ENCODE results near the gene RNASEH2B.

GRCh38 chr13:50940509-50940908, 30.9 kb downstream of the RNASEH2B start:
- TF ChIP-seq SIX5 (IDR thresholded peaks at IDR 0.05; ENCODE audit: low read depth, low read length), result no peak
- no peak for TF ChIP-seq ASH2L (IDR thresholded peaks at IDR 0.05; ENCODE audit: low read length)
- no peak for TF ChIP-seq TCF12 (IDR thresholded peaks at IDR 0.05; ENCODE audit: low read depth, low read length)
- TF ChIP-seq EZH2 (IDR thresholded peaks at IDR 0.05; ENCODE audit: low read depth, low read length, severe bottlenecking), result no peak
- no peak for TF ChIP-seq GABPA (IDR thresholded peaks at IDR 0.05; ENCODE audit: borderline replicate concordance, insufficient read depth, low read length)
- TF ChIP-seq ZNF274 (IDR thresholded peaks at IDR 0.05; ENCODE audit: borderline replicate concordance, extremely low read depth, low read length), result no peak
- TF ChIP-seq TEAD4 (IDR thresholded peaks at IDR 0.05; ENCODE audit: low read depth, low read length), result no peak
- TF ChIP-seq KDM1A (IDR thresholded peaks at IDR 0.05; ENCODE audit: borderline replicate concordance, low read length), result no peak
- TF ChIP-seq TAF1 (IDR thresholded peaks at IDR 0.05; ENCODE audit: low read depth, low read length), result no peak
- no peak for TF ChIP-seq JUN (IDR thresholded peaks at IDR 0.05; ENCODE audit: low read depth, low read length)

All from H1 (cell line).